IMR-90 (cell line): ENCODE measurements around the gene TIAM2. TPM values are rescaled to one million over a fixed set of nuclear protein-coding genes. Genes with fewer than 3 reads are reported as not detected.
"Not testable (repeated sequence)": the region's sequence is repeated elsewhere in the genome, so short reads cannot be mapped to it uniquely, and the experiment has no call there.

Experiments used
- ATAC-seq: fragments of 200-7000 bp; cut with Tn5 transposase; 2 replicates; pipeline ENCODE4 v1.9.1; 2020; ENCODE audit warnings: low read depth, mild to moderate bottlenecking, moderate library complexity
- BruUV-seq: library from RNA; stranded (reverse); fragments of 400-500 nt; replicated peaks from 2 replicates; lab custom pipeline; 2021; lab: Mats Ljungman, UMichigan
- CTCF ChIA-PET: fragments of 300-600 bp; formaldehyde crosslinking; extraction: SDS; loops from one replicate; lab custom pipeline; 2021; ENCODE audit warnings: antibody characterized with exemption; lab: Yijun Ruan, JAX
- POLR2A ChIA-PET: fragments of 300-600 bp; sonication (Branson Sonifier 250); formaldehyde crosslinking; loops from one replicate; lab custom pipeline; 2022; ENCODE audit warnings: antibody characterized with exemption; ENCODE audit not compliant: unreplicated experiment; lab: Charles Lee
- DNase-seq: peaks from one replicate; pipeline ENCODE4 v3.0.0; 2013
- H2AFZ ChIP-seq: replicated peaks from 2 replicates; pipeline ENCODE3; 2013; ENCODE audit warnings: low read length, mild to moderate bottlenecking; ENCODE audit not compliant: poor library complexity
- H2AK5ac ChIP-seq: 2 replicates; pipeline ENCODE4 v1.6.1; 2013; ENCODE audit warnings: low read depth, low read length, inconsistent platforms
- H2AK9ac ChIP-seq: replicated peaks from 2 replicates; pipeline ENCODE3; 2013; ENCODE audit warnings: mild to moderate bottlenecking, low read depth, low read length, moderate library complexity; ENCODE audit not compliant: poor library complexity
- H2BK120ac ChIP-seq: 2 replicates; pipeline ENCODE4 v1.6.1; 2013; ENCODE audit warnings: low read depth, low read length, inconsistent platforms
- H2BK15ac ChIP-seq: 3 replicates; pipeline ENCODE4 v1.6.1; 2013; ENCODE audit warnings: low read depth, low read length, inconsistent platforms
- H2BK20ac ChIP-seq: 2 replicates; pipeline ENCODE4 v1.6.1; 2013; ENCODE audit warnings: low read depth, mild to moderate bottlenecking, inconsistent platforms, low read length, moderate library complexity
- H2BK5ac ChIP-seq: 2 replicates; pipeline ENCODE4 v1.6.1; 2013; ENCODE audit warnings: mild to moderate bottlenecking, low read depth, low read length, inconsistent platforms; ENCODE audit not compliant: poor library complexity, severe bottlenecking
- H3K14ac ChIP-seq: replicated peaks from 2 replicates; pipeline ENCODE4 v1.6.1; 2013; ENCODE audit warnings: low read depth, low read length, inconsistent platforms
- H3K18ac ChIP-seq: 2 replicates; pipeline ENCODE4 v1.6.1; 2013; ENCODE audit warnings: low read depth, low read length, control low read depth
- H3K23ac ChIP-seq: 2 replicates; pipeline ENCODE4 v1.6.1; 2013; ENCODE audit warnings: low read depth, low read length, inconsistent platforms
- H3K27ac ChIP-seq: 2 replicates; pipeline ENCODE4 v1.5.1; 2013; ENCODE audit warnings: mild to moderate bottlenecking, control low read depth, low read length; ENCODE audit not compliant: insufficient read depth
- H3K27me3 ChIP-seq: 2 replicates; pipeline ENCODE4 v1.6.1; 2013; ENCODE audit warnings: low read length; ENCODE audit not compliant: control insufficient read depth, insufficient read depth
- H3K36me3 ChIP-seq: 2 replicates; pipeline ENCODE4 v1.6.1; 2013; ENCODE audit warnings: low read length, mixed read lengths; ENCODE audit not compliant: control insufficient read depth, insufficient read depth
- H3K4ac ChIP-seq: 2 replicates; pipeline ENCODE4 v1.6.1; 2013; ENCODE audit warnings: low read depth, low read length, inconsistent platforms
- H3K4me1 ChIP-seq: 2 replicates; pipeline ENCODE4 v1.6.1; 2013; ENCODE audit warnings: low read length, mixed read lengths; ENCODE audit not compliant: control insufficient read depth, insufficient read depth
- H3K4me2 ChIP-seq: 2 replicates; pipeline ENCODE4 v1.6.1; 2013; ENCODE audit warnings: low read depth, mild to moderate bottlenecking, control low read depth, low read length, moderate library complexity
- H3K4me3 ChIP-seq: 2 replicates; pipeline ENCODE4 v1.5.1; 2013; ENCODE audit warnings: low read depth, mild to moderate bottlenecking, control low read depth, low read length, moderate library complexity; ENCODE audit not compliant: insufficient read depth
- H3K56ac ChIP-seq: 2 replicates; pipeline ENCODE4 v1.6.1; 2013; ENCODE audit warnings: low read length, inconsistent platforms; ENCODE audit not compliant: insufficient read depth; ENCODE audit errors: extremely low read depth
- H3K79me1 ChIP-seq, 2 experiments: 2 replicates each; pipeline ENCODE4 v1.6.1; 2013; ENCODE audit warnings: low read length in 2 of 2, inconsistent platforms in 1 of 2, low read depth in 1 of 2
- H3K9ac ChIP-seq: 2 replicates; pipeline ENCODE4 v1.6.1; 2013; ENCODE audit warnings: low read depth, low read length, control low read depth
- H3K9me1 ChIP-seq: 2 replicates; pipeline ENCODE4 v1.6.1; 2013; ENCODE audit warnings: low read length, inconsistent platforms; ENCODE audit not compliant: insufficient read depth
- H3K9me3 ChIP-seq: 2 replicates; pipeline ENCODE4 v1.6.1; 2013; ENCODE audit warnings: low read length; ENCODE audit not compliant: control insufficient read depth, insufficient read depth
- H4K20me1 ChIP-seq: 2 replicates; pipeline ENCODE4 v1.6.1; 2013; ENCODE audit warnings: low read length, inconsistent platforms; ENCODE audit not compliant: insufficient read depth
- H4K5ac ChIP-seq: 2 replicates; pipeline ENCODE4 v1.6.1; 2013; ENCODE audit warnings: mild to moderate bottlenecking, low read depth, low read length, control low read depth
- H4K8ac ChIP-seq, 2 experiments: 2 replicates each; pipeline ENCODE4 v1.6.1; 2013; ENCODE audit warnings: low read depth in 2 of 2, low read length in 2 of 2, control low read depth in 1 of 2, inconsistent platforms in 1 of 2
- H4K91ac ChIP-seq: 2 replicates; pipeline ENCODE4 v1.6.1; 2013; ENCODE audit warnings: low read depth, low read length, inconsistent platforms; ENCODE audit not compliant: insufficient read depth
- WGBS, 2 experiments: methylation state at CpG; one replicate each; pipeline versions ENCODE4 v1.1.5 to v1.1.7; 2013; ENCODE audit warnings: missing lambda C conversion rate in 2 of 2; ENCODE audit not compliant: insufficient read length in 1 of 2; ENCODE audit errors: extremely low coverage in 2 of 2; 5-methylcytosine and 5-hydroxymethylcytosine counted together
- dilution Hi-C: fragments of 300-500 bp; cut with HindIII; formaldehyde crosslinking; loops from one replicate; pipeline ENCODE4 v1.14.3; 2018; ENCODE audit warnings: low sequenced_read_pairs; ENCODE audit not compliant: unreplicated experiment
- in situ Hi-C: fragments of 300-500 bp; cut with MboI; formaldehyde crosslinking; loops from 3 replicates; pipeline ENCODE4 v1.14.3; 2019; ENCODE audit warnings: low sequenced_read_pairs, inconsistent platforms, mixed read lengths
- intact Hi-C: fragments of 100-400 bp; cut with micrococcal nuclease; formaldehyde crosslinking; loops from 2 replicates; pipeline ENCODE4 v1.10.0; 2022
- polyA plus RNA-seq, 3 experiments: library from polyadenylated mRNA; depleted of rRNA; stranded (reverse); fragments of >200 nt; gene quantifications; 2 replicates each; pipeline ENCODE4 v1.2.3, GENCODE V29; 2012; ENCODE audit warnings: low replicate concordance in 1 of 3
- total RNA-seq: library from RNA; depleted of rRNA; stranded (reverse); fragments of >200 nt; gene quantifications from 2 replicates; pipeline ENCODE4 v1.2.3, GENCODE V29; 2012

The TIAM2 gene
- total and polyA plus RNA-seq, 2 of the 4 experiments (the other 2 are of a cell fraction) = 3.1 to 4.7 TPM

DNA sequence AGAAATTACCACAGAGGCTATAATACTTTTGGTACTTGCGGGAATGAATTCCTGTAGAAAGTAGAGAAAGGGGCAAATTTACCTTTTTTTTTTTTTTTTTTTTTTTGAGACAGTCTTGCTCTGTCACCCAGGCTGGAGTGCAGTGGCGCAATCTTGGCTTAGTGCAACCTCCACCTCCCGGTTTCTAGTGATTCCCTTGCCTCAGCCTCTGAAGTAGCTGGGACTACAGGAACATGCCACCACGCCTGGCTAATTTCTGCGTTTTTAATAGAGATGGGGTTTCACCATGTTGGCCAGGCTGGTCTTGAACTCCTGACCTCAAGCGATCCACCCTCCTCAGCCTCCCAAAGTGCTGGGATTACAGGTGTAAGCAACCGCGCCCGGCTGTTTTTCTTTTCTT is 189.9 kb downstream of the TIAM2 start:
- WGBS, 2 experiments = no CpG with 5 or more reads among the region's 9 CpGs
- POLR2A ChIA-PET, H2BK20ac ChIP-seq: not testable (repeated sequence)

More for the DNA sequence above, 189.9 kb downstream of the TIAM2 start:
- H2BK5ac ChIP-seq, H3K79me1 ChIP-seq, H3K18ac ChIP-seq, H3K36me3 ChIP-seq, H3K9ac ChIP-seq, DNase-seq, ATAC-seq, H3K23ac ChIP-seq, H3K4ac ChIP-seq, H3K27me3 ChIP-seq, H4K8ac ChIP-seq, H2BK15ac ChIP-seq, H3K14ac ChIP-seq, H4K91ac ChIP-seq, dilution Hi-C loops, H4K20me1 ChIP-seq, intact Hi-C loops, H2AK5ac ChIP-seq, H3K56ac ChIP-seq, H4K5ac ChIP-seq, H2AFZ ChIP-seq, H3K9me3 ChIP-seq, H2AK9ac ChIP-seq, H3K4me3 ChIP-seq, H2BK120ac ChIP-seq, BruUV-seq, H3K27ac ChIP-seq, H3K4me2 ChIP-seq: not testable (repeated sequence)
- in situ Hi-C loops = loop anchor here (10.0 kb wide), 1 partner anchor 310 kb away; no protein-coding TSS in a partner anchor
- Histone ChIP-seq H3K9me1 (peaks cover 15% of the 10 kb centered on the region), H3K4me1 (peaks cover 17% of the 10 kb centered on the region)
- CTCF ChIA-PET = interaction anchor here (0.6 to 1.3 kb wide), 3 partner anchors 46 to 317 kb away, joined by 3 to 7 read pairs (median 3); no protein-coding TSS in a partner anchor
